HG03520 (cell line): ENCODE results near the gene PGAP3.
A peak's percentile ranks its signal among the peaks of the same experiment; 100 is the strongest.
"Not testable (repeated sequence)": the region's sequence is repeated elsewhere in the genome, so short reads cannot be mapped to it uniquely, and the experiment has no call there.

Source experiments
- ATAC-seq: cut with Tn5 transposase; IDR thresholded peaks from one replicate; pipeline ENCODE4 v1.9.1; 2021; ENCODE audit warnings: mild to moderate bottlenecking, moderate library complexity; ENCODE audit not compliant: unreplicated experiment

Gene PGAP3, protein sequence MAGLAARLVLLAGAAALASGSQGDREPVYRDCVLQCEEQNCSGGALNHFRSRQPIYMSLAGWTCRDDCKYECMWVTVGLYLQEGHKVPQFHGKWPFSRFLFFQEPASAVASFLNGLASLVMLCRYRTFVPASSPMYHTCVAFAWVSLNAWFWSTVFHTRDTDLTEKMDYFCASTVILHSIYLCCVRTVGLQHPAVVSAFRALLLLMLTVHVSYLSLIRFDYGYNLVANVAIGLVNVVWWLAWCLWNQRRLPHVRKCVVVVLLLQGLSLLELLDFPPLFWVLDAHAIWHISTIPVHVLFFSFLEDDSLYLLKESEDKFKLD

DNA sequence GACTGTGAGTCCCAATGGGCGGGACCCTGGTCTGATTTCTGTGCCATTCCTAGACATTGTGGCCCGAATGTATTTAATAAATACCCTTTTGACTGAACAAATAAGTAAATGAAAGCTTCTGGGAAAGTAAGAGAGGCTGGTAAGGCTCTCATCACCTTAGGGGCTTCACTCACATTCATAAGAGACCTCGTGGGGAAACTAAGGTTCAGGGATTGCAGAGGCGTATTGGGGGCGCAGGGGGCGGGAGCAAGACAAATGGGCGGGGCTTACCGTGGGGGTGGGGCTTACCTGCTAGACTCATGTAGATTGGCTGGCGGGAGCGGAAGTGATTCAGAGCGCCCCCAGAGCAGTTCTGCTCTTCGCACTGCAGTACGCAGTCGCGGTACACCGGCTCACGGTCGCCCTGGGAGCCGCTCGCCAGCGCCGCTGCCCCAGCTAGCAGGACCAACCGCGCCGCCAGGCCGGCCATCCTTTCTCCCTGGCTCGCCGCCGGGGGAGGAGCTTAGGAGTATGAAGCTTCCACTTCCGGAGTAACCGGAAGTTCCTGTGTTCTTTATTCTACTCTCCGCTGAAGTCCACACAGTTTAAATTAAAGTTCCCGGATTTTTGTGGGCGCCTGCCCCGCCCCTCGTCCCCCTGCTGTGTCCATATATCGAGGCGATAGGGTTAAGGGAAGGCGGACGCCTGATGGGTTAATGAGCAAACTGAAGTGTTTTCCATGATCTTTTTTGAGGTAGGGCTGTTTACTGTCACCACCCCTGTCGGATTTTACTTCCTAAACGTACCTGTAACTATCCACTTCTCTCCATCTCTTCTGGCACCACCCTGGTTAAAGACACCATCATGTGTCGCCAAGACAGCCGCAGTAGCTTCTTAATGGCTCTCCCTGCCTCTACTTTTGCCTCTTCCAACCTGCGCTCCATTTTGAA is at the start of gene PGAP3:
Gene PGAP3 (minus strand): TSS at position 512 of the 929 bp plus-strand sequence. CDS start 43 bp downstream, at position 469.
- ATAC-seq = peak; percentile 79

DNA sequence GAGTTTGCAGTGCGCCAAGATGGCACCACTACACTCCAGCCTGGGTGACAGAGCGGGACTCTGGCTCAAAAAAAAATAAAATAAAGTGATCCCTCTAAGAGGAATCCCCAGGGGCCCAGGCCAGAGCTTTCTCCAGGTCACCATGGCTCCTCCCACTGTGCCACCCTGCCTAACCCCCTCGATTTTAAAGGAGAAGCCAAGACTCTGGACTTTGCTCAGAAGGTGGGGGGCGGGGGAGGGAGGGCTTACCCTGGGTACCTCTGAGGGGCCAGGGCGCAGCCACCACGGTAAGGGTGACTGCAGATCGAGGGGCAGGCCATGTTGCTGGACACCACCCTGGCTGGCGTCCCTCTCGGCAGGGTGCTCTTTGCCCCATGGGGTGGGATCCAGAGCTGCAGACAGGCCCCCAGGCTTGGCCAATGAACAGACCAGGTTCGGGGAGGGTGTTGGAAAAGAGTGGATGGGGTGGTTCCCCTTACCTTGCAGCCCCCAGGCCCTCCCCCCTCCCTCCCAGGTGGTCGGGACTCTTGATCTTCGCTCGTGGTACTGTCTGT is 49.4 kb upstream of the PGAP3 start:
- ATAC-seq = no peak

DNA sequence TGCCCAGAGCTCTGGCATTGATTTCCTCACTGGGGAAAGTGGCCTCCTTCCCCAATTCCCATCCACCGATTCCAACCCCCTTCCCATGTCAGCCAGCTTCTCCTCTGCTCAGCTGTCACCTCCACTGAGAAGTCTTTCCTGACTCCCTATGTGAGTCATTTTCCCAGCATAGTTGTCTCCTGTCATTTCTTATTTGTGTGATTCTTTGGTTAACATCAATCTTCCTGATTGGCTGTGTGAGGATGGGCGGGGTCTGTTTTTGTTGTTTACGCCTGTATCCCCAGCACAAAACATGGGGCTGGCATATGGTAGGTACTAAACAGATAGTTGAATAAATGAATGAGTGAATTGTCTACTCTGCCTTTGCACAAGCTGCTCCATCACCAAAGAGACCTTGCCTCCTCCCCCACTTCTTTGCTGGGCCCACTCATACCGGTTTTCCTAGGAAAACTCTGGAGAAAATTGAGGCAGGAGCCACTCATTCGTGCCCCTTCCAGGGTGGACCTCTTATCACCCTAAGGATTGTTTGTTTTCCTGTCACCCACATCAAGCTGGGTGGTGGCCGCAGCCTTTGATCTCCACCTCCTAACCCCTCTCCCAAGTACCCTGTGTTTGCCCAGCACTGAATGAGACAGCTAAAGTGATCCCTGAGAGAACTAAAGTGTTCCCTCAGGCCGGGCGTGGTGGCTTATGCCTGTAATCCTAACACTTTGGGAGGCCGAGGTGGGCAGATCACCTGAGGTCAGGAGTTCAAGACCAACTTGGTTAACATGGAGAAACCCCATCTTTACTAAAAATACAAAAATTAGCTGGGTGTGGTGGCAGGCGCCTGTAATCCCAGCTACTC is 48.7 kb upstream of the PGAP3 start:
- ATAC-seq = no peak

DNA sequence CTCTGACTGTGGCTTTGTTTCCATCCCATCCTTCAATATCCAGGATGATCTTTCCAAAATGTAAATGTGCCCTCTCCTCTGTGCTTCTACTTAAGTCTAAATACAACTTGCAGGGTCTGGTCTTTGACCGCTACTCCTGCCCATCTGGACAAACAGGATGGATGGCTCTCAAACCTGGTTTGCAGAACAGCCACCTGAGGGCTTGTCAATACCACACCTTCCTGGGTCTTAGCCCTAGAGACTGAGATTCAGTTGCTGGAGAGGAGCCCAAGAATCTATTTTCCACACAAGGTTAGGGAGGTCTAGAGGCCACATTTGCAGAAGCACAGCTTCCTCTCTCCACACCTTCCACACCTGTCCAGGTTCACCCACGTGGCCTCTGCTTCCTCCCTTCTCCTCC is 48.0 kb upstream of the PGAP3 start:
- ATAC-seq = no peak

DNA sequence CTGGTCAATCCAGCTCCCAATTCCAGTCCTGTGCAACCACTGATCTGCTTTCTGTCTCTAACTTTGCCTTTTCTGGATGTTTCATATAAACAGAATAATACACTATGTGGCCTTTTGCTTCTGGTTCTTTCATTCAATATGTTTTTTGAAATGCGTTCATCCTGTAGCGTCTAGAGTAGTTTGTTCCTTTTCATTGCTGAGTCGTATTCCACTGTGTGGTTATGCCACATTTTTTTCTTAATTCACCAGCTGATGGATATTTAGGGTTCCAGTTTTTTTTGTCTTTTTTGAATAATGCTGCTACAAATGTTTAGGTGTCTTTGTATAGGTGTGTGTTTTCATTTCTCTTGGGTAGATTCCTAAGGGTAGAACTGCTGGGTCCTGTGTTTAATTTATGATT is 44.7 kb upstream of the PGAP3 start:
- ATAC-seq = no peak

DNA sequence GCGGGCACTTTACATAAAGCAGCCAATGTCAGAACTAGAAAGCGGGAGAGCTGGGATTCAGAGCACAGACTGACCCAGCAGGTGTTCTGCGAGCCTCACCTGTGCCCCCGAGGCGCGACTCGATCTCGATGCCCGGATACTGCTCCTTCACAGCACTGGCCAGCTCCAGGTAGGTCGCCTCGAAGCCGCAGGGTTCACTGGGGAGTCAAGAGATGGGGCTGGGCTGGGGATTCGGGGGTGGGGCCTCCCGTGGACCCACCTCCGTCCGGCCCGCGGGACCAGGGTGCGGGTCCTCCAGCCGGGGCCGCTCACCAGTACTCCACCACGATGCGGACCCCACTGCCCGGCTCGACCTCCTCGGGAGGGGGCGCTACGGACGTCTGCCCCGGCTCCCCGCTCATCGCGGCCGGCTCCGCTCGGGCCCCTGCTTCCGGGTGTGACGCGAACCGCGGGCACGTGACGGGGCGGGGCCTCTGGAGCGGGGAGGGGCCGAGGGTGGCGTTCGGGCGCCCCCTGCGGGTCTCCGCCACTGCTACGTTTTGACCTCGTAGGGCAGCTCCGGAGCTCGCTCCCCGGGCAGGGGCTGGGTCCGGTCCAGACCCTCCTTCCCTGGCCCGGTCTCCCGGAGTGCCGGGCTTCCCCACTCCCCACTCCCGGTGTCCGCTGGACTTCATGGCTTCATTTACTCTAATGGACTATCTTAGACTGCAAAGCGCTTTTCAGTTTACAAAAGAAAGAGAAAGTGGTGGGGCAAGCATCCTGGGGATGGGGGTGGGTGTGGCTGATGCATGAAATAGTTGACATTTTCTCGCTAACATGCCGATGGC is 42.5 kb upstream of the PGAP3 start, which contains the start of gene MIEN1:
Gene MIEN1 (minus strand): TSS at position 438 of the 827 bp plus-strand sequence. CDS start 37 bp downstream, at position 401.
- peak; percentile 79 for ATAC-seq

DNA sequence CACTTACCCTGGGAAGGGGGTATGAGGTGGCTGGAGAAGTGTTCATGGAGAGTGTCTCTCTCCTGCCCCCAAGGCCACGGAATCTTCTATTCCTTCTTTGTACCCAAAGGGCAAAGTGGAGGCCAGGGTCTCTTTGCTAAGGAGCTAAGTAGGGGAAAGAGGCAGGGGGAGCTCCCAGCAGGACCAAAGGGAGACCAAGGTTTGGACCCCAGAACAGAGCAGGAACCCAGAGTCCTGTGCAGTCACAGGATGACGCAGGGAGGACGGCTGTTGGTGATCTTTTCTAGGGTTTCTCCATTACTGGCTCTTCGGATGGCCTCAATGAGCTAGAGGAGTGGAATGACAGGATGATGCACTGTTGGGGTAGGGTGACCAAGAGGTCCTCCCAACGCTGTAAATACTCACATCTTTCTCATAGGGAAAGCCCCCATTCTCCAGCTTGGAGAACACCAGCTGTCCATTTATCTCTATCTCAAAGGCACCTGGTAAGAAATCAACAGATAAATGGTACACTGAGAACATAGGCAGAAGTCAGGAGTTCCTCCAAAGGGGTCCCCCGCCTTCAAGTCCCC is 41.5 kb upstream of the PGAP3 start:
- no peak for ATAC-seq

DNA sequence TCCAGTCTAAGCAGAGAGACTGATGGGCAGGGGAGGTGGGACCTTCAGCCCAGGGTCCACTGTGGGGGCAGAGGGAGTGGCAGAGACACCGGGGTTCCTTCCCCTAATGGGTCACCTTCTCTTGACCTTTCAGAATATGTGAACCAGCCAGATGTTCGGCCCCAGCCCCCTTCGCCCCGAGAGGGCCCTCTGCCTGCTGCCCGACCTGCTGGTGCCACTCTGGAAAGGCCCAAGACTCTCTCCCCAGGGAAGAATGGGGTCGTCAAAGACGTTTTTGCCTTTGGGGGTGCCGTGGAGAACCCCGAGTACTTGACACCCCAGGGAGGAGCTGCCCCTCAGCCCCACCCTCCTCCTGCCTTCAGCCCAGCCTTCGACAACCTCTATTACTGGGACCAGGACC is 39.7 kb upstream of the PGAP3 start:
- ATAC-seq = no peak

DNA sequence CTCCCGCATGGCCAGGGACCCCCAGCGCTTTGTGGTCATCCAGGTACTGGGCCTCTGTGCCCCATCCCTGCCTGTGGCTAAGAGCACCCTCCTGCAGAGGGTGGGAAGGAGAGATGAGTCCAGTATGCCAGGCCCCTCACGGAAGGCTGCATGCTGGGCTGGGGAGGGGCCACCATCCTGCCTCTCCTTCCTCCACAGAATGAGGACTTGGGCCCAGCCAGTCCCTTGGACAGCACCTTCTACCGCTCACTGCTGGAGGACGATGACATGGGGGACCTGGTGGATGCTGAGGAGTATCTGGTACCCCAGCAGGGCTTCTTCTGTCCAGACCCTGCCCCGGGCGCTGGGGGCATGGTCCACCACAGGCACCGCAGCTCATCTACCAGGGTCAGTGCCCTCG is 38.8 kb upstream of the PGAP3 start:
- ATAC-seq = no peak

DNA sequence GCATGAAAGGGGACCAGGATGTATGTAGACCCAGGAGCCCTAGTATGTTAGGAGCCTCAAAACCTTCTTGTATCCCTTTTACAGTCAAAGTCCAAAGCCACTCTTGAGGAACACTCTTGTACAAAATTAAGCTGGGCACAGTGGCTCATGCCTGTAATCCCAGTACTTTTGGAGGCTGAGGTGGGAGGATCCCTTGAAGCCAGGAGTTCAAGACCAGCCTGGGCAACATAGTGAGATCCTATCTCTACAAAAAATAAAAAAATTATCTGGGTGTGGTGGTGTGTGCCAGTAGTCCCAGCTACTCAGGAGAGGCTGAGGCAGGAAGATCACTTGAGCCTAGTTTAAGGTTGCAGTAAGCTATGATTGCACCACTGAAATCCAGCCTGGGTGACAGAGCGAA is 38.1 kb upstream of the PGAP3 start:
- not testable (repeated sequence) for ATAC-seq

DNA sequence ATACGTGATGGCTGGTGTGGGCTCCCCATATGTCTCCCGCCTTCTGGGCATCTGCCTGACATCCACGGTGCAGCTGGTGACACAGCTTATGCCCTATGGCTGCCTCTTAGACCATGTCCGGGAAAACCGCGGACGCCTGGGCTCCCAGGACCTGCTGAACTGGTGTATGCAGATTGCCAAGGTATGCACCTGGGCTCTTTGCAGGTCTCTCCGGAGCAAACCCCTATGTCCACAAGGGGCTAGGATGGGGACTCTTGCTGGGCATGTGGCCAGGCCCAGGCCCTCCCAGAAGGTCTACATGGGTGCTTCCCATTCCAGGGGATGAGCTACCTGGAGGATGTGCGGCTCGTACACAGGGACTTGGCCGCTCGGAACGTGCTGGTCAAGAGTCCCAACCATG is 36.9 kb upstream of the PGAP3 start:
- ATAC-seq = no peak

DNA sequence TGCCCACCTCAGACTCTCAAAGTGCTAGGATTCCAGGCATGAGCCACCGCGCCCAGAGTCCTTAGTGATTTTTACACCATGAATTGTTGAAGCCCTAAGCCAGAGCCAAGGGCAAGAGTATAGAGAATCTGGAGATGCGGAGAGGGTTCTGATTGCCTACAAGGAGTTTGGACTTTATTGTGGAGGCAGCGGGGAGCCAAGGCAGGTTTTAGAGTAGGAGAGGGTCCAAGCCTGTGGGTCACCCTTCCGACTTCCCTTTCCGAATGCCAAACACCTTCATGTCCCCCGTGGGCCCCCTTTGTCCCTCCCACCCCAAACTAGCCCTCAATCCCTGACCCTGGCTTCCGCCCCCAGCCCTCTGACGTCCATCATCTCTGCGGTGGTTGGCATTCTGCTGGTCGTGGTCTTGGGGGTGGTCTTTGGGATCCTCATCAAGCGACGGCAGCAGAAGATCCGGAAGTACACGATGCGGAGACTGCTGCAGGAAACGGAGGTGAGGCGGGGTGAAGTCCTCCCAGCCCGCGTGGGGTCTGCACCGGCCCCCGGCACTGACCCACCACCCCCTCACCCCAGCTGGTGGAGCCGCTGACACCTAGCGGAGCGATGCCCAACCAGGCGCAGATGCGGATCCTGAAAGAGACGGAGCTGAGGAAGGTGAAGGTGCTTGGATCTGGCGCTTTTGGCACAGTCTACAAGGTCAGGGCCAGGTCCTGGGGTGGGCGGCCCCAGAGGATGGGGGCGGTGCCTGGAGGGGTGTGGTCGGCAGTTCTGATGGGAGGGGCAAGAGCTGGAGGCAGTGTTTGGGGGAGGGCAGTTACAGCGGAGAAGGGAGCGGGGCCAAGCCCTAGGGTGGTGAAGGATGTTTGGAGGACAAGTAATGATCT is 35.4 kb upstream of the PGAP3 start:
- no peak for ATAC-seq

DNA sequence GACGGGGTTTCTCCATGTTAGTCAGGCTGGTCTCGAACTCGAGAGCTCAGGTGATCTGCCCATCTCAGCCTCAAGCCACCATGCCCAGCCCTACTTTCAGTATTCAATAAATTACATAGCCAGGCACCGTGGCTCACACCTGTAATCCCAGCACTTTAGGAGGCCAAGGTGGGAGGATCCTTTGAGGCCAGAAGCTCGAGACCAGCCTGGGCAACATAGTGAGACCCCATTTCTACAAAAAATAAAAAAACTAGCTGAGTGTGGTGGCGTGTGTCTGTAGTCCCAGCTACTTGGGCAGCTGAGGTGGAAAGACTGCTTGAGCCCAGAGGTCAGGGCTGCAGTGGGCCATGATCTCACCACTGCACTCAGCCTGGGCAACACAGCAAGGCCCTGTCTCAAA is 34.2 kb upstream of the PGAP3 start:
- ATAC-seq = no peak

DNA sequence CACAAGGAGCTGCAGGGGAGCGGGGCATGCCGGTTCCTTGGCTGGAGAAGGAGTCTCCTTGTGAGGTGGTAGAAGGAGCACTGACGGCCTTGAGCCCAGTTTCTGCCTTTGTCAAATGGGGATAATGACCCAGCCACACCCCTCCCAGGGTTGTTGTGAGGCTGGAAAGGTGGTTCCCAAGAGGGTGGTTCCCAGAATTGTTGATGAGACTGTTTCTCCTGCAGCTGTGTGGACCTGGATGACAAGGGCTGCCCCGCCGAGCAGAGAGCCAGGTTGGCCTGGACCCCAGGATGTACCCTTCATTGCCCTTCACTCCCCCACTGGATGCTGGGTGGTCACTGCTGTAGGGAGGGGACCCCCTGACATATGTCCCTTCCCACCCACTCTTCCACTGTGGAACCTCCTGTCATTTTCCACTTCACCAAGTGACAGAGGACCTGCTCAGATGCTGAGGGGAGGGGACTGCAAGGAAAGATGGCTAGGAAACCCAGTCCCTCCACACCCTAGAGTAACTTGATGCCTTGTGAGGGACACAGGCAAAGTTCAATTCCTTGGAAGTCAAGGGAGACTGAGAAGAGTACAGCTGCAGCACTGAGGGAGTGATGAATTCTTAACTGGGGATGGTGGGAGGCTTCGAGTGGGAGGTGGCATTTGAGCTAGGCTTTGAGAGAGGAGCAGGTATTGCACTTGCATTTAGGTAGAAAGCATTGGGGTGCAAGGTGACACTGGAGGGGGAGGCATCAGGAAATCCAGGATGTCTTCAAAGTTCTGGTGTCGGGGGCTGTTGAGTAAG is 31.9 kb upstream of the PGAP3 start:
- ATAC-seq = no peak

DNA sequence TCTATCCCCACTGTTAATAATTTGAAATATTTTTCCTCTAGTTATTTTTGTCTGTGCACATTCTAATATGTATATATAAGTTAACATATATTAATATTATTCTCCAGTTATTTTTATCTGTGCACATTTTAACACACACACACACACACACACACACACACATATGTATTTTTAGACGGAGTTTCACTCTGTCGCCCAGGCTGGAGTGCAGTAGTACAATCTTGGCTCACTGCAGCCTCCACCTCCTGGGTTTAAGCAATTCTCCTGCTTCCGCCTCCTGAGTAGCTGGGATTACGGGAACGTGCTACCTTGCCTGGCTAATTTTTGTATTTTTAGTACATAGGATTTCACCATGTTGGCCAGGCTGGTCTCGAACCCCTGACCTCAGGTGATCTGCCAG is 29.8 kb upstream of the PGAP3 start:
- no peak for ATAC-seq

DNA sequence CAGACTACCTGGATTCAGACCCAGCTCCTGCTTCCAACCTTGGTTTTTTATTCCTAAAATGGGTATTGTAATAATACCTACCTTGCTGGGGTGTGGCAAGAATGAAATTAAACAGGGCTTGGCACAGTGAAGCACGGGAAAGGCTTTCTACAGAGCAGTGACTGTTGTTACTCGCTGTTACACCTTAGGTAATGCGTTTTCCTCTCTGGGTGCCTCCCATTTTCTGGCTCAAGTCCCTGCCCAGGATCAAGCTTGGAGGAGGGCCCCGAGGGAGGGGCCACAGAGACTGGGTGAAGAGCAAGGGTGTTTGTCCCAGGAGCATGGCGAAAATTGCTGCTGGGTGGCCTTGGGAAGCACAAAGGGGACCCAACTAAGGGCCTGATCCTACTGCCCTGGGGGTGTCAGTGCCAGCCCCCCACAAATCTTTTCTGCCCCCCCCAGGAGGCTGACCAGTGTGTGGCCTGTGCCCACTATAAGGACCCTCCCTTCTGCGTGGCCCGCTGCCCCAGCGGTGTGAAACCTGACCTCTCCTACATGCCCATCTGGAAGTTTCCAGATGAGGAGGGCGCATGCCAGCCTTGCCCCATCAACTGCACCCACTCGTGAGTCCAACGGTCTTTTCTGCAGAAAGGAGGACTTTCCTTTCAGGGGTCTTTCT is 29.2 kb upstream of the PGAP3 start:
- ATAC-seq = no peak
